Prostate gland (tissue), 2 donors: ENCODE results near the gene TBC1D16. TPM values are rescaled to one million over a fixed set of nuclear protein-coding genes. Genes with fewer than 3 reads are reported as not detected.

Source experiments
- DNase-seq: peaks from one replicate; pipeline ENCODE4 v3.0.0-alpha.2; 2019; ENCODE audit warnings: low spot score
- H3K27ac ChIP-seq, 2 donors: fragments of 200-600 bp; sonication (generic); 2 replicates each; pipeline ENCODE4 v1.5.1; 2017 to 2019
- H3K27me3 ChIP-seq: fragments of 200-600 bp; sonication (generic); replicated peaks from 2 replicates; pipeline ENCODE4 v1.5.1; 2019; ENCODE audit not compliant: insufficient read depth
- H3K36me3 ChIP-seq, 2 donors: fragments of 200-600 bp; sonication (generic); 1 replicate in 1 of 2; 2 replicates in 1 of 2; pipeline versions ENCODE4 v1.5.1 to v1.8.1; 2017 to 2019
- H3K4me1 ChIP-seq: fragments of 200-600 bp; sonication (generic); replicated peaks from 2 replicates; pipeline ENCODE4 v1.5.1; 2019
- H3K4me3 ChIP-seq, 2 donors: fragments of 200-600 bp; sonication (generic); 2 replicates each; pipeline ENCODE4 v1.5.1; 2017 to 2019
- H3K9me3 ChIP-seq: fragments of 200-600 bp; sonication (generic); 2 replicates; pipeline ENCODE4 v1.5.1; 2017
- POLR2A ChIP-seq: fragments of 450-650 bp; IDR thresholded peaks from one replicate; pipeline ENCODE4 v1.6.1; 2016; ENCODE audit warnings: antibody characterized with exemption, mild to moderate bottlenecking
- POLR2AphosphoS5 ChIP-seq: sonication (generic); formaldehyde crosslinking; IDR thresholded peaks from one replicate; pipeline ENCODE4 v1.6.1; 2017; ENCODE audit warnings: antibody characterized with exemption
- WGBS: methylation state at CpG from one replicate; pipeline ENCODE4 v1.1.5; 2018; 5-methylcytosine and 5-hydroxymethylcytosine counted together
- intact Hi-C: fragments of 100-400 bp; cut with DNase I; formaldehyde crosslinking; loops from one replicate; pipeline ENCODE4 v1.14.2; 2022
- total RNA-seq, 2 donors: library from RNA; depleted of rRNA; stranded (reverse); fragments of >200 nt; gene quantifications; one replicate each; pipeline ENCODE4 v1.1.0, GENCODE V29; 2016
- TF ChIP-seq, protein P1 (sequence below), 4 experiments: fragments of 200-600 bp in 2 of 4; fragments of 450-650 bp in 2 of 4; sonication (generic) in 2 of 4; IDR thresholded peaks; 1 replicate in 3 of 4; 2 replicates in 1 of 4; pipeline ENCODE4 v1.5.1; 2016 to 2019; ENCODE audit warnings: antibody characterized with exemption in 4 of 4, mild to moderate bottlenecking in 2 of 4, moderate library complexity in 2 of 4

Gene TBC1D16
- total RNA-seq, 2 donors from 2014 or later, result 29.1 to 41.9 TPM

DNA sequence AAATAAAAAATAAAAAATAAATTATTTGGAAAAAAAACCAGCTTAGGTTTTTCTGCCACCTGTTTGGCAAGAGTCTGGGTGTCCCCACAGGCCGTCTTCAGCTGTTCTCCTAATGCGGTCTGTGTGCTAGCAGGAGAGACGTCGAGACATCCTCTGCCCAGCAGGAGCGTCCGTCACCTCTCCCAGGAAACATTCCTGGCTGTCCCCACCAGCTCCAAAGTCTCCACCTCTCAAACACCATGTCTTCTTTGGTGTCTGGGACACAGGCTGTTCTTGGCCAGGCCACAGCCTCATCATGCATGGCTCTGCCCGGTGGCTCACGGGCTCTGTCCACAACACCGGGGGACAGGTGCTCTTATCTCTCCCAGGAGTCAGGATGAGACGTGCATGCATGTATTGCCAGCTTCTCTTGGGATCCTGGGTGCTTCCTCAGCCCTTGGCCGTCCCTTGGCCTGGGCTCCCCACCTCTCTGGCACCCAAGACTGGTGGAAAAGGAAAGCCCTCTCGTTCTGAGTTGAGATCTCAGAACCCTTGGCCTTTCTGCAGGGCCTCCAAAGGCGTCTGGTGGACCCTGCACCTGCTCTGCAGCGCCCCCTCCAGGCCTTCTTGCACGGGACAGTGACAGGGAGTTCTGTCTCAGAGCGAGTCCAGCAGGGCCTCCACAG lies 111.6 kb downstream of the TBC1D16 start:
- Histone ChIP-seq H3K4me3 (no peak overlapping the region), H3K27ac (no peak overlapping the region), H3K4me1 (peaks cover 5% of the 10 kb centered on the region), H3K9me3 (no peaks in the 10 kb centered on the region), H3K27me3 (no peaks in the 10 kb centered on the region), H3K36me3 (no peaks in the 10 kb centered on the region)
- 89% methylated on average over 16 of the region's 16 CpGs for WGBS
- intact Hi-C loops, result no loop called here
- no peak for DNase-seq
- TF ChIP-seq POLR2A, result no peak
- no peak for TF ChIP-seq POLR2AphosphoS5
- TF ChIP-seq, protein P1, sequence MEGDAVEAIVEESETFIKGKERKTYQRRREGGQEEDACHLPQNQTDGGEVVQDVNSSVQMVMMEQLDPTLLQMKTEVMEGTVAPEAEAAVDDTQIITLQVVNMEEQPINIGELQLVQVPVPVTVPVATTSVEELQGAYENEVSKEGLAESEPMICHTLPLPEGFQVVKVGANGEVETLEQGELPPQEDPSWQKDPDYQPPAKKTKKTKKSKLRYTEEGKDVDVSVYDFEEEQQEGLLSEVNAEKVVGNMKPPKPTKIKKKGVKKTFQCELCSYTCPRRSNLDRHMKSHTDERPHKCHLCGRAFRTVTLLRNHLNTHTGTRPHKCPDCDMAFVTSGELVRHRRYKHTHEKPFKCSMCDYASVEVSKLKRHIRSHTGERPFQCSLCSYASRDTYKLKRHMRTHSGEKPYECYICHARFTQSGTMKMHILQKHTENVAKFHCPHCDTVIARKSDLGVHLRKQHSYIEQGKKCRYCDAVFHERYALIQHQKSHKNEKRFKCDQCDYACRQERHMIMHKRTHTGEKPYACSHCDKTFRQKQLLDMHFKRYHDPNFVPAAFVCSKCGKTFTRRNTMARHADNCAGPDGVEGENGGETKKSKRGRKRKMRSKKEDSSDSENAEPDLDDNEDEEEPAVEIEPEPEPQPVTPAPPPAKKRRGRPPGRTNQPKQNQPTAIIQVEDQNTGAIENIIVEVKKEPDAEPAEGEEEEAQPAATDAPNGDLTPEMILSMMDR (IDR thresholded peaks at IDR 0.05), result no peak

DNA sequence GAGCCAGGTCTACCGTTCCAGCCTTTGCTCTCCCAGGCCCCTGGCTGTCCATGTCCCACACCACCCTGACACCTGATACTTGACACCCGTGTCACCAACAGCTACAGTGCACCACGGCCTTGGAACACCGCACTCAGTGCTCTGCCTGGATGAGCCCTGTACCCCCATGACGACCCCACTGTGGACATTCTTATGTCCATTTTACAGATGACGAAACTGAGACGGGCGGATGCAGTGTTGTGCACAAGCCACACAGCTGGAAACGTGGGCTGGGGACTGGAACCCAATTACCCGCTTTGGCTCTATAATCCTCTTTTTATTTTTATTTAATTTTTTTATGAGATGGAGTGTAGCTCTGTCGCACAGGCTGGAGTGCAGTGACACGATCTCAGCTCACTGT lies 112.9 kb downstream of the TBC1D16 start:
- no peak overlapping the region for H3K4me3 ChIP-seq
- no peaks in the 10 kb centered on the region for H3K27me3 ChIP-seq
- no peaks in the 10 kb centered on the region for H3K9me3 ChIP-seq
- H3K27ac ChIP-seq, result no peak overlapping the region
- WGBS, result 89% methylated on average over 12 of the region's 12 CpGs
- TF ChIP-seq, protein P1 (IDR thresholded peaks at IDR 0.05), result no peak
- TF ChIP-seq POLR2AphosphoS5, result no peak
- TF ChIP-seq POLR2A, result no peak
- no peak for DNase-seq
- no peaks in the 10 kb centered on the region for H3K36me3 ChIP-seq
- intact Hi-C loops, result no loop called here
- H3K4me1 ChIP-seq, result peaks cover 10% of the 10 kb centered on the region

DNA sequence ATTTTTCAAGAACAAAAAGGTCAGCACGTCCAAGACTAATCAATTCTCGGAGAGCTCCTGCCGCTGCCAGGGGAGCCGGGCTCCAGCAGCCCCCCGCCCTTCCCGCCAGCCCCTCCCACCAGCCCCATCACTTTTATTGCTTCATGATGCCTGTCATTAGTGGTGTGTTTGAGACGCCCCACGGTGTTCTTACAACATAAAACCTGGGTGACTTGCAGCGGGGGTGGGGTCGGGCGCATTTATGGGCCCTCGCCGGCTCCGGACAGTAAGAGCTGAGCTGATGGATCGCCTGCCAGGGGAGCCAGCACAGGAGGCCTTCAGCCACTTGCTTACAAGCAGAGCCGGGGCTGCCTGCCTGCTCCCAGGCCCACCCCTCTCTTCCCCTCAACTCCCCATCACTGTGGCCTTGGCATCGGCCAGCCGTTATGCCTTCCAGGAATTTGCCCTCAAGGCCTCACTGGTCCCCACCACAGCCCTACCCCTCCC lies 113.5 kb downstream of the TBC1D16 start:
- WGBS, result 21% methylated on average over 18 of the region's 18 CpGs

DNA sequence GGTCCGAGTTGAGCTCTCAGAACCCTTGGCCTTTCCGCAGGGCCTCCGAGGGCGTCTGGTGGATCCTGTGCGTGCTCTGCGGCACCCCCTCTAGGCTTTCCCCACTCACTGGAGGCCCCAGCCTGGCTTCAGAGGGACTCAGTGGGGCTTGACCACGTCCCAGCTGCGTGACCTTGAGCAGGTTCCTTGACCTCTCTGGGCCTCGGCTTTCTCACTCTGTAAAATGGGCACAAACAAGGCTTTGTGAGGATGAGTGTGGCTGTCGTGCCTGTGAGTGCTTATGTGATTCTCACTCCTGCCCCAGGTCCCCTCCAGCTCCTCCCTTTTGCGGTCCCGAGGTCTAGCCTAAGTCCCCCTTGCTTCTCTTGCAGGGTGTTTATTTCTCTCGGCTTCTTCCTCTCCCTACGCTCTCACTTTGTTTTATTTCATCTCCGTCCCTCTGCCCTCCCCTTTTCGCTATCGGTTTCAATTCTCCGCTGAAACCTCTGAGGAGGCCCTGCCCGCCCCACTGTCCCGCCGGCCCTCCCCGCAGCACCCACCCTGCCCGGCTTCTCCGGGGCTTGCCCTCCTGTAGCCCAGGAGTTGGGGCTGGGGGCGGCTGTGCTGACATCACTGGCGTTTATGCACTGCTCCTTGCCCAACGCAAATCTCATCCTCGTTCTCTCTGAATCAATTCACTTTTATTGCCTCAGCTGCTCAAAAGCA lies 114.1 kb downstream of the TBC1D16 start:
- Histone ChIP-seq H3K36me3 (no peaks in the 10 kb centered on the region), H3K9me3 (no peaks in the 10 kb centered on the region), H3K27ac (no peak overlapping the region), H3K27me3 (no peaks in the 10 kb centered on the region), H3K4me1 (peaks cover 10% of the 10 kb centered on the region), H3K4me3 (no peak overlapping the region)
- no peak for DNase-seq
- TF ChIP-seq POLR2A, result no peak
- TF ChIP-seq, protein P1 (IDR thresholded peaks at IDR 0.05), result no peak
- no peak for TF ChIP-seq POLR2AphosphoS5
- WGBS, result 49% methylated on average over 28 of the region's 28 CpGs
- intact Hi-C loops, result no loop called here

More for the DNA sequence above, 113.5 kb downstream of the TBC1D16 start:
- TF ChIP-seq POLR2AphosphoS5 (no peak), POLR2A (no peak)
- TF ChIP-seq, protein P1 (IDR thresholded peaks at IDR 0.05), result no peak
- Histone ChIP-seq H3K27ac (no peak overlapping the region), H3K36me3 (no peaks in the 10 kb centered on the region), H3K9me3 (no peaks in the 10 kb centered on the region), H3K4me1 (peaks cover 10% of the 10 kb centered on the region), H3K4me3 (no peak overlapping the region), H3K27me3 (no peaks in the 10 kb centered on the region)
- DNase-seq, result no peak
- intact Hi-C loops, result no loop called here
